ENCODE results near the gene NADSYN1. TPM values are rescaled to one million over a fixed set of nuclear protein-coding genes. Genes with fewer than 3 reads are reported as not detected.

NADSYN1 gene
- total RNA-seq, 1 donor from 2014 or later = 87.9 TPM

GRCh38 chr11:71544525-71545214, 91.7 kb downstream of the NADSYN1 start:
- Histone ChIP-seq H3K4me2 (ENCODE audit: low read length) (no peak overlapping the region), H3K36me3 (ENCODE audit: insufficient read depth, low read length) (no peaks in the 10 kb centered on the region), H3K9me3 (ENCODE audit: insufficient read depth, low read depth, low read length) (no peaks in the 10 kb centered on the region), H4K20me1 (ENCODE audit: insufficient read depth, low read length) (no peaks in the 10 kb centered on the region), H3K9ac (ENCODE audit: low read length) (no peak overlapping the region), H3K4me1 (ENCODE audit: insufficient read depth, low read length) (no peaks in the 10 kb centered on the region), H3K4me3 (ENCODE audit: insufficient read depth, low read depth, low read length) (no peak overlapping the region), H3K27ac (ENCODE audit: low read depth, low read length) (no peak overlapping the region), H2AFZ (ENCODE audit: low read depth, low read length) (no peak overlapping the region), H3K27me3 (ENCODE audit: insufficient read depth, low read length) (no peaks in the 10 kb centered on the region), H3K79me2 (ENCODE audit: insufficient read depth, low read length) (no peaks in the 10 kb centered on the region)
- Mint-ChIP-seq H3K27ac (ENCODE audit: unreplicated experiment) (no peak overlapping the region), H3K27me3 (ENCODE audit: low read depth, unreplicated experiment) (peaks cover 45% of the 10 kb centered on the region), H3K4me3 (ENCODE audit: unreplicated experiment) (no peak overlapping the region), H3K36me3 (ENCODE audit: low read depth, unreplicated experiment) (peaks cover 7% of the 10 kb centered on the region), H3K9me3 (ENCODE audit: unreplicated experiment) (peaks cover 7% of the 10 kb centered on the region), H3K4me1 (ENCODE audit: low read depth, unreplicated experiment) (peaks cover 6% of the 10 kb centered on the region)
- TF ChIP-seq CTCF (IDR thresholded peaks at IDR 0.05; ENCODE audit: insufficient read depth, low read depth, low read length) = no peak
- no peak for TF ChIP-seq EZH2 (IDR thresholded peaks at IDR 0.05; ENCODE audit: insufficient read depth, low read length)
- no peak for FAIRE-seq
- DNase-seq (ENCODE audit: low read depth) = no peak

GRCh38 chr11:71545405-71545966, 92.5 kb downstream of the NADSYN1 start:
- Histone ChIP-seq H3K27ac (ENCODE audit: low read depth, low read length) (no peak overlapping the region), H3K4me3 (ENCODE audit: insufficient read depth, low read depth, low read length) (no peak overlapping the region), H3K4me2 (ENCODE audit: low read length) (no peak overlapping the region), H3K79me2 (ENCODE audit: insufficient read depth, low read length) (no peaks in the 10 kb centered on the region), H3K27me3 (ENCODE audit: insufficient read depth, low read length) (no peaks in the 10 kb centered on the region), H3K4me1 (ENCODE audit: insufficient read depth, low read length) (no peaks in the 10 kb centered on the region), H4K20me1 (ENCODE audit: insufficient read depth, low read length) (no peaks in the 10 kb centered on the region), H2AFZ (ENCODE audit: low read depth, low read length) (no peak overlapping the region), H3K9ac (ENCODE audit: low read length) (no peak overlapping the region), H3K9me3 (ENCODE audit: insufficient read depth, low read depth, low read length) (no peaks in the 10 kb centered on the region), H3K36me3 (ENCODE audit: insufficient read depth, low read length) (no peaks in the 10 kb centered on the region)
- Mint-ChIP-seq H3K27me3 (ENCODE audit: low read depth, unreplicated experiment) (peaks cover 52% of the 10 kb centered on the region), H3K36me3 (ENCODE audit: low read depth, unreplicated experiment) (peaks cover 7% of the 10 kb centered on the region), H3K27ac (ENCODE audit: unreplicated experiment) (no peak overlapping the region), H3K4me1 (ENCODE audit: low read depth, unreplicated experiment) (peaks cover 6% of the 10 kb centered on the region), H3K4me3 (ENCODE audit: unreplicated experiment) (no peak overlapping the region), H3K9me3 (ENCODE audit: unreplicated experiment) (peaks cover 9% of the 10 kb centered on the region)
- TF ChIP-seq EZH2 (IDR thresholded peaks at IDR 0.05; ENCODE audit: insufficient read depth, low read length) (no peak), CTCF (IDR thresholded peaks at IDR 0.05; ENCODE audit: insufficient read depth, low read depth, low read length) (no peak)
- no peak for FAIRE-seq
- DNase-seq (ENCODE audit: low read depth) = no peak

- H3K4me1 Mint-ChIP-seq (ENCODE audit: low read depth, unreplicated experiment) = peaks cover 4% of the 10 kb centered on the region
- DNase-seq (ENCODE audit: low read depth) (no peak), FAIRE-seq (no peak)
Observed at GRCh38 chr11:71548120-71548519, 95.1 kb downstream of the NADSYN1 start, which contains the start of gene KRTAP5-9. TSS of gene KRTAP5-9 (plus strand) at chr11:71548420. CDS start at chr11:71548658, 238 bp downstream.

More at GRCh38 chr11:71548120-71548519, 95.1 kb downstream of the NADSYN1 start, which contains the start of gene KRTAP5-9:
- H3K9me3 ChIP-seq (ENCODE audit: insufficient read depth, low read depth, low read length) = no peaks in the 10 kb centered on the region
- no peak within 1 kb of the TSS for H2AFZ ChIP-seq (ENCODE audit: low read depth, low read length)
- no peaks in the 10 kb centered on the region for H3K27me3 ChIP-seq (ENCODE audit: insufficient read depth, low read length)
- no peak within 1 kb of the TSS for H3K4me2 ChIP-seq (ENCODE audit: low read length)
- H3K36me3 ChIP-seq (ENCODE audit: insufficient read depth, low read length) = no peaks in the 10 kb centered on the region
- H3K27me3 Mint-ChIP-seq (ENCODE audit: low read depth, unreplicated experiment) = peaks cover 52% of the 10 kb centered on the region
- H3K9ac ChIP-seq (ENCODE audit: low read length) = no peak within 1 kb of the TSS
- no peaks in the 10 kb centered on the region for H3K79me2 ChIP-seq (ENCODE audit: insufficient read depth, low read length)
- no peak within 1 kb of the TSS for H3K4me3 Mint-ChIP-seq (ENCODE audit: unreplicated experiment)
- no peaks in the 10 kb centered on the region for H4K20me1 ChIP-seq (ENCODE audit: insufficient read depth, low read length)
- TF ChIP-seq CTCF (IDR thresholded peaks at IDR 0.05; ENCODE audit: insufficient read depth, low read depth, low read length) (no peak), EZH2 (IDR thresholded peaks at IDR 0.05; ENCODE audit: insufficient read depth, low read length) (no peak)
- peaks cover 7% of the 10 kb centered on the region for H3K36me3 Mint-ChIP-seq (ENCODE audit: low read depth, unreplicated experiment)
- H3K4me3 ChIP-seq (ENCODE audit: insufficient read depth, low read depth, low read length) = no peak within 1 kb of the TSS
- H3K27ac Mint-ChIP-seq (ENCODE audit: unreplicated experiment) = no peak within 1 kb of the TSS
- peaks cover 9% of the 10 kb centered on the region for H3K9me3 Mint-ChIP-seq (ENCODE audit: unreplicated experiment)
- H3K4me1 ChIP-seq (ENCODE audit: insufficient read depth, low read length) = no peaks in the 10 kb centered on the region
- no peak within 1 kb of the TSS for H3K27ac ChIP-seq (ENCODE audit: low read depth, low read length)

Data from astrocyte (in vitro differentiated cells and primary cell).